Tibial nerve (tissue), 4 donors: ENCODE measurements around the gene MEI4. TPM values are rescaled to one million over a fixed set of nuclear protein-coding genes. Genes with fewer than 3 reads are reported as not detected.

ENCODE experiments used
- DNase-seq, 2 donors: peaks; one replicate each; pipeline ENCODE4 v3.0.0-alpha.2; 2019; ENCODE audit warnings: low spot score in 2 of 2
- H3K27ac ChIP-seq, 4 donors: fragments of 200-600 bp; sonication (generic) in 3 of 4; one replicate each; pipeline ENCODE4 v1.5.1; 2017 to 2019; ENCODE audit warnings: mild to moderate bottlenecking in 1 of 4
- H3K27me3 ChIP-seq, 2 donors: fragments of 200-600 bp; sonication (generic) in 1 of 2; one replicate each; pipeline versions ENCODE4 v1.5.1 to v1.6.0; 2017 to 2019
- H3K36me3 ChIP-seq, 3 donors: fragments of 200-600 bp; sonication (generic); one replicate each; pipeline ENCODE4 v1.5.1; 2018 to 2019
- H3K4me1 ChIP-seq, 4 donors: fragments of 200-600 bp; sonication (generic) in 3 of 4; one replicate each; pipeline ENCODE4 v1.5.1; 2017 to 2019
- H3K4me3 ChIP-seq, 4 donors: fragments of 200-600 bp; sonication (generic) in 3 of 4; one replicate each; pipeline ENCODE4 v1.5.1; 2017 to 2019; ENCODE audit warnings: mild to moderate bottlenecking in 1 of 4, moderate library complexity in 1 of 4
- H3K9me3 ChIP-seq, 4 donors: fragments of 200-600 bp; sonication (generic) in 3 of 4; one replicate each; pipeline ENCODE4 v1.5.1; 2017 to 2019
- CTCF ChIP-seq, 5 experiments: fragments of 200-600 bp in 3 of 5; fragments of 450-650 bp in 2 of 5; sonication (generic) in 3 of 5; IDR thresholded peaks; one replicate each; pipeline ENCODE4 v1.5.1; 2016 to 2019; ENCODE audit warnings: antibody characterized with exemption in 5 of 5, mild to moderate bottlenecking in 3 of 5, moderate library complexity in 2 of 5
- EP300 ChIP-seq, 2 donors: sonication (generic); formaldehyde crosslinking; IDR thresholded peaks; one replicate each; pipeline ENCODE4 v1.6.1; 2017; ENCODE audit warnings: antibody characterized with exemption in 2 of 2, mild to moderate bottlenecking in 1 of 2
- POLR2A ChIP-seq, 2 donors: fragments of 450-650 bp; IDR thresholded peaks; one replicate each; pipeline ENCODE4 v1.6.1; 2017; ENCODE audit warnings: antibody characterized with exemption in 2 of 2, mild to moderate bottlenecking in 2 of 2, moderate library complexity in 2 of 2
- WGBS, 2 donors: methylation state at CpG; one replicate each; pipeline ENCODE4 v1.1.5; 2018; 5-methylcytosine and 5-hydroxymethylcytosine counted together
- total RNA-seq, 4 donors: library from RNA; depleted of rRNA; stranded (reverse); fragments of >200 nt; gene quantifications; one replicate each; pipeline ENCODE4 v1.1.0, GENCODE V29; 2016

The MEI4 gene
- total RNA-seq, 4 donors from 2014 or later = under 0.01 to 0.21 TPM; not detected in 2

- H3K27ac ChIP-seq = no peak overlapping the region
- no peaks in the 10 kb centered on the region for H3K4me1 ChIP-seq
- H3K36me3 ChIP-seq = no peaks in the 10 kb centered on the region
- no peak for TF ChIP-seq EP300 (IDR thresholded peaks at IDR 0.05)
- TF ChIP-seq CTCF (IDR thresholded peaks at IDR 0.05) = peak in 2 of 5 experiments; percentile 8 to 21
- 77 to 84% methylated on average over 1 of the region's 1 CpG for WGBS, 2 donors
- H3K27me3 ChIP-seq = no peaks in the 10 kb centered on the region
- DNase-seq = peak in 1 of 2 donors; percentile 9
- peaks cover 0 to 24% (median 0%) of the 10 kb centered on the region in 4 donors for H3K9me3 ChIP-seq
- no peak overlapping the region for H3K4me3 ChIP-seq
Measured at GRCh38 chr6:77620278-77620882, 32.5 kb upstream of the MEI4 start.

- TF ChIP-seq CTCF (IDR thresholded peaks at IDR 0.05) = no peak
- TF ChIP-seq POLR2A (IDR thresholded peaks at IDR 0.05) = no peak
- no peak for TF ChIP-seq EP300 (IDR thresholded peaks at IDR 0.05)
Measured at GRCh38 chr6:77624515-77624914, 28.3 kb upstream of the MEI4 start.

GRCh38 chr6:77626426-77626825 lies 26.4 kb upstream of the MEI4 start:
- Histone ChIP-seq H3K4me1 (no peaks in the 10 kb centered on the region), H3K27ac (no peak overlapping the region), H3K27me3 (no peaks in the 10 kb centered on the region), H3K36me3 (no peaks in the 10 kb centered on the region), H3K9me3 (peaks cover 0 to 5% (median 0%) of the 10 kb centered on the region in 4 donors), H3K4me3 (no peak overlapping the region)
- WGBS, 2 donors = 61 to 82% methylated on average over 1 of the region's 1 CpG
- no peak for DNase-seq
- TF ChIP-seq POLR2A (IDR thresholded peaks at IDR 0.05) (no peak), EP300 (IDR thresholded peaks at IDR 0.05) (no peak), CTCF (IDR thresholded peaks at IDR 0.05) (no peak)

More at GRCh38 chr6:77624515-77624914, 28.3 kb upstream of the MEI4 start:
- WGBS, 2 donors = 88 to 89% methylated on average over 5 of the region's 5 CpGs
- H3K4me3 ChIP-seq = no peak overlapping the region
- DNase-seq = no peak
- no peaks in the 10 kb centered on the region for H3K36me3 ChIP-seq
- H3K27me3 ChIP-seq = no peaks in the 10 kb centered on the region
- no peak overlapping the region for H3K27ac ChIP-seq
- H3K4me1 ChIP-seq = no peaks in the 10 kb centered on the region
- H3K9me3 ChIP-seq = peaks cover 0 to 5% (median 0%) of the 10 kb centered on the region in 4 donors

GRCh38 chr6:77630014-77630413 lies 22.8 kb upstream of the MEI4 start:
- H3K4me1 ChIP-seq = no peaks in the 10 kb centered on the region
- H3K9me3 ChIP-seq = peaks cover 0 to 5% (median 0%) of the 10 kb centered on the region in 4 donors
- H3K27me3 ChIP-seq = no peaks in the 10 kb centered on the region
- H3K36me3 ChIP-seq = no peaks in the 10 kb centered on the region
- no peak overlapping the region for H3K27ac ChIP-seq
- H3K4me3 ChIP-seq = no peak overlapping the region
- DNase-seq = no peak
- TF ChIP-seq CTCF (IDR thresholded peaks at IDR 0.05) (no peak), POLR2A (IDR thresholded peaks at IDR 0.05) (no peak), EP300 (IDR thresholded peaks at IDR 0.05) (no peak)
- 74 to 82% methylated on average over 2 of the region's 2 CpGs for WGBS, 2 donors

GRCh38 chr6:77633471-77633870 lies 19.4 kb upstream of the MEI4 start:
- no peaks in the 10 kb centered on the region for H3K36me3 ChIP-seq
- no peak for TF ChIP-seq POLR2A (IDR thresholded peaks at IDR 0.05)
- TF ChIP-seq CTCF (IDR thresholded peaks at IDR 0.05) = no peak
- no peak for TF ChIP-seq EP300 (IDR thresholded peaks at IDR 0.05)
- H3K4me1 ChIP-seq = no peaks in the 10 kb centered on the region
- H3K9me3 ChIP-seq = no peaks in the 10 kb centered on the region
- no peak overlapping the region for H3K27ac ChIP-seq
- WGBS, 2 donors = 73 to 75% methylated on average over 1 of the region's 1 CpG
- H3K4me3 ChIP-seq = no peak overlapping the region
- no peaks in the 10 kb centered on the region for H3K27me3 ChIP-seq
- DNase-seq = no peak
